HUES48 (cell line): ENCODE results near the gene SDSL.

Source experiments
- H3K27ac ChIP-seq: one replicate; pipeline ENCODE4 v1.7.0; 2013; ENCODE audit warnings: low read depth, low read length, inconsistent platforms
- H3K27me3 ChIP-seq: 2 replicates; pipeline ENCODE4 v1.6.1; 2013; ENCODE audit warnings: mild to moderate bottlenecking, low read length; ENCODE audit not compliant: control insufficient read depth, insufficient read depth
- H3K36me3 ChIP-seq: 2 replicates; pipeline ENCODE4 v1.6.1; 2013; ENCODE audit warnings: low read length; ENCODE audit not compliant: control insufficient read depth, insufficient read depth
- H3K4me1 ChIP-seq: 2 replicates; pipeline ENCODE4 v1.6.1; 2013; ENCODE audit warnings: mild to moderate bottlenecking, low read length; ENCODE audit not compliant: control insufficient read depth, insufficient read depth
- H3K4me3 ChIP-seq: 2 replicates; pipeline ENCODE4 v1.5.1; 2013; ENCODE audit warnings: mild to moderate bottlenecking, low read depth, low read length
- H3K9ac ChIP-seq: 2 replicates; pipeline ENCODE4 v1.6.1; 2013; ENCODE audit warnings: mild to moderate bottlenecking, low read depth, low read length, moderate library complexity
- H3K9me3 ChIP-seq: 2 replicates; pipeline ENCODE4 v1.6.1; 2013; ENCODE audit warnings: low read length; ENCODE audit not compliant: control insufficient read depth, insufficient read depth

Gene SDSL

GRCh38 chr12:113396828-113397496, 25.2 kb upstream of the SDSL start:
- Histone ChIP-seq H3K4me3 (no peak overlapping the region), H3K9ac (no peak overlapping the region), H3K9me3 (no peaks in the 10 kb centered on the region), H3K27me3 (no peaks in the 10 kb centered on the region), H3K36me3 (no peaks in the 10 kb centered on the region), H3K4me1 (no peaks in the 10 kb centered on the region), H3K27ac (no peak overlapping the region)

GRCh38 chr12:113397497-113398197, 24.5 kb upstream of the SDSL start:
- Histone ChIP-seq H3K4me1 (no peaks in the 10 kb centered on the region), H3K4me3 (no peak overlapping the region), H3K9me3 (no peaks in the 10 kb centered on the region), H3K36me3 (no peaks in the 10 kb centered on the region), H3K27me3 (no peaks in the 10 kb centered on the region), H3K27ac (no peak overlapping the region), H3K9ac (no peak overlapping the region)

GRCh38 chr12:113398346-113399290, 23.6 kb upstream of the SDSL start:
- H3K36me3 ChIP-seq, result no peaks in the 10 kb centered on the region
- H3K4me3 ChIP-seq, result no peak overlapping the region
- H3K4me1 ChIP-seq, result no peaks in the 10 kb centered on the region
- H3K27ac ChIP-seq, result no peak overlapping the region
- no peaks in the 10 kb centered on the region for H3K27me3 ChIP-seq
- no peak overlapping the region for H3K9ac ChIP-seq
- no peaks in the 10 kb centered on the region for H3K9me3 ChIP-seq

GRCh38 chr12:113399490-113399889, 22.7 kb upstream of the SDSL start:
- no peak overlapping the region for H3K9ac ChIP-seq
- no peak overlapping the region for H3K27ac ChIP-seq
- H3K4me3 ChIP-seq, result no peak overlapping the region
- H3K27me3 ChIP-seq, result no peaks in the 10 kb centered on the region
- H3K36me3 ChIP-seq, result no peaks in the 10 kb centered on the region
- H3K4me1 ChIP-seq, result no peaks in the 10 kb centered on the region; the same call in 1 of the 2 replicates
- no peaks in the 10 kb centered on the region for H3K9me3 ChIP-seq

- Histone ChIP-seq H3K9ac (no peak overlapping the region), H3K9me3 (no peaks in the 10 kb centered on the region), H3K4me1 (peaks cover 4% of the 10 kb centered on the region), H3K27me3 (no peaks in the 10 kb centered on the region), H3K27ac (no peak overlapping the region), H3K36me3 (no peaks in the 10 kb centered on the region), H3K4me3 (no peak overlapping the region)
Measured at GRCh38 chr12:113400362-113400761, 21.8 kb upstream of the SDSL start.

GRCh38 chr12:113401066-113402000, 20.8 kb upstream of the SDSL start:
- Histone ChIP-seq H3K9me3 (no peaks in the 10 kb centered on the region), H3K4me3 (no peak overlapping the region), H3K36me3 (no peaks in the 10 kb centered on the region), H3K27ac (no peak overlapping the region), H3K9ac (no peak overlapping the region), H3K27me3 (no peaks in the 10 kb centered on the region), H3K4me1 (peaks cover 10% of the 10 kb centered on the region)

- no peaks in the 10 kb centered on the region for H3K9me3 ChIP-seq
- H3K9ac ChIP-seq, result no peak overlapping the region
- no peak overlapping the region for H3K4me3 ChIP-seq
- H3K4me1 ChIP-seq, result peaks cover 10% of the 10 kb centered on the region
- no peaks in the 10 kb centered on the region for H3K27me3 ChIP-seq
- no peak overlapping the region for H3K27ac ChIP-seq
- no peaks in the 10 kb centered on the region for H3K36me3 ChIP-seq
Measured at GRCh38 chr12:113402586-113403260, 19.5 kb upstream of the SDSL start.

GRCh38 chr12:113403435-113404415, 18.5 kb upstream of the SDSL start, which contains the start of gene SDS:
Gene SDS (minus strand): TSS chr12:113403887. CDS start chr12:113399708, 4,179 bp downstream.
- Histone ChIP-seq H3K9me3 (no peaks in the 10 kb centered on the region), H3K27ac (no peak within 1 kb of the TSS), H3K36me3 (no peaks in the 10 kb centered on the region), H3K27me3 (no peaks in the 10 kb centered on the region), H3K4me1 (peaks cover 10% of the 10 kb centered on the region), H3K9ac (no peak within 1 kb of the TSS), H3K4me3 (no peak within 1 kb of the TSS)

GRCh38 chr12:113405694-113406093, 16.5 kb upstream of the SDSL start:
- no peak overlapping the region for H3K4me3 ChIP-seq
- H3K4me1 ChIP-seq, result peaks cover 10% of the 10 kb centered on the region
- H3K27ac ChIP-seq, result no peak overlapping the region
- no peak overlapping the region for H3K9ac ChIP-seq
- no peaks in the 10 kb centered on the region for H3K27me3 ChIP-seq
- no peaks in the 10 kb centered on the region for H3K9me3 ChIP-seq
- no peaks in the 10 kb centered on the region for H3K36me3 ChIP-seq
